SKM-1 (cell line): ENCODE results near the gene ARHGEF39.
A peak's percentile ranks its signal among the peaks of the same experiment; 100 is the strongest.

Experiments used
- DNase-seq: peaks from one replicate; lab custom pipeline; 2025; ENCODE audit not compliant: unreplicated experiment; lab: John Stamatoyannopoulos, UW

The ARHGEF39 gene, protein sequence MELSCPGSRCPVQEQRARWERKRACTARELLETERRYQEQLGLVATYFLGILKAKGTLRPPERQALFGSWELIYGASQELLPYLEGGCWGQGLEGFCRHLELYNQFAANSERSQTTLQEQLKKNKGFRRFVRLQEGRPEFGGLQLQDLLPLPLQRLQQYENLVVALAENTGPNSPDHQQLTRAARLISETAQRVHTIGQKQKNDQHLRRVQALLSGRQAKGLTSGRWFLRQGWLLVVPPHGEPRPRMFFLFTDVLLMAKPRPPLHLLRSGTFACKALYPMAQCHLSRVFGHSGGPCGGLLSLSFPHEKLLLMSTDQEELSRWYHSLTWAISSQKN

DNA sequence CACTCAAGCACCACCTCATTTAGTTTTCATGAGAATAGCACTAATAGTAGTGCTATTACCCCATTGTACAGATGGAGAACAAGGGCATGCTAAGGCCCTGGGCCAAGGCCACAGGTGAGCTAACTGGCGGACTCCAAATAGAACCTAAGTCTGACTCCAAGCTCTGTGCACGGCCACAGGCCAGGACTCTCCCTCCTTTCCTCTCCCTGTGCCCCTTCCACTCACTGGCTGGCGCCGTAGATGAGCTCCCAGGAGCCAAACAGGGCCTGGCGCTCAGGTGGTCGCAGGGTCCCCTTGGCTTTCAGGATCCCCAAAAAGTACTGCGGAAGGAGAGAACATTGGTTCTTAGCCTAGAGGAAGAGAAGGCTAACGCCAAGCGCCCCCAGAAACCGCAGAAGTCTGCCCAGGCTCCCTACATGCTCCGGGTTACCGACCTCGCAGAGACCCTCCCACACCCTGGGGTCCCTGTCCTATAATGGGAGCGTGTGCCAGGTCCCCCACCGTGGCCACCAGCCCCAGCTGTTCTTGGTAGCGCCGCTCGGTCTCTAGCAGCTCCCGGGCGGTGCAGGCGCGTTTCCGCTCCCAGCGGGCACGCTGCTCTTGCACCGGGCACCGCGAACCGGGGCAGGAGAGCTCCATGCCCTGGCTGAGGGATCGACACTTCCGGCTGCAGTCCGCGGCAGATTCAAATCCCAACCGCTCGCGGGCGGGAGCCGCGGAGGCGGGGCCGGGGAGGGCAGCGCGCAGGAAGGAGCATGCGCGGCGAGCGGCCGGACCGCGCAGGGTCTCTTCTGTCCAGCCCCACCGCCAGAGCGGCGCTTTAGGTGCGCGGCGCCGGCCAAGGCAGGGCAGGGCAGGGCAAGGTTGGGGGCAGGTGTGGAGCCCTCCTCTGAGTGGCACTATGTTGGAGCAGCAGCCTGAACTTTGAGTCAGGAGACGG lies at the start of gene ARHGEF39:
Gene ARHGEF39, minus strand, starts transcription at position 665 of the 940 bp plus-strand sequence. Its CDS starts 26 bp downstream, at position 639.
- peak; percentile 77 for DNase-seq

DNA sequence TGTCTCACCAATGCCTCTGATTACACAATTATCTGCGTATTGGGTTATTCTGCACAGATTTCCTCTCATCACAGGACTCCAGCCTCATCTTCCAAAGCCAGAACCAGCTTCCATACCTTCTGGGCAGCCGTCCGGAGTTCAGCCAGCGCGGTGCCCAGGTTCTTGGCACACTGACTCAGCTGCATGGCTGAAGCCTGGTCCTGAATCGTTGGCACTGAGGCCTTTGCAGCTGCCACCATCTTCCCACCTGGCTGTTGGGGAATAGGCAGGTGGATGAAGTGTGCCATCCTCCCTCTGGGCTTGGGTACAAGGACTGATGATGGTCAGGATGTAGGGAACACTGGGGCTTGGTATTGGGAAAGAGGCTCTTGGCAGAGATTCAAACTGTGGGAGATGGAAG lies 49.1 kb upstream of the ARHGEF39 start:
- DNase-seq, result no peak

DNA sequence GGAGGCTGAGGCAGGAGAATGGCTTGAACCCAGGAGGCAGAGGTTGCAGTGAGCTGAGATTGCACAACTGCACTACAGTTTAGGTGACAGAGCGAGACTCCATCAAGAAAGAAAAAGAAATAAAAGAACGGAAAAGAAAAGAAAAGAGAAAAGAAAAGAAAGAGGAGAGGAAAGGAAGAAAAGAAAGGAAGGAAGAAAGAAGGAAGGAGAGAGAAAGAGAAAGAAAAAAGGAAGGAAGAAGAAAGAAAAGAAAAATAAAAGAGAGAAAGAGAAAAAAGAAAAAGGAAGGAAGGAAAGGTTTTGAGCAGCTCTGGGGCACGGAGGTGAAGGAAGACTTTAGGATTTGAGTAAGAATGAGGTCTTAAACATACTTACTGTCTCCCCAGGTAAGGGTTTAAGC lies 48.6 kb upstream of the ARHGEF39 start:
- no peak for DNase-seq

DNA sequence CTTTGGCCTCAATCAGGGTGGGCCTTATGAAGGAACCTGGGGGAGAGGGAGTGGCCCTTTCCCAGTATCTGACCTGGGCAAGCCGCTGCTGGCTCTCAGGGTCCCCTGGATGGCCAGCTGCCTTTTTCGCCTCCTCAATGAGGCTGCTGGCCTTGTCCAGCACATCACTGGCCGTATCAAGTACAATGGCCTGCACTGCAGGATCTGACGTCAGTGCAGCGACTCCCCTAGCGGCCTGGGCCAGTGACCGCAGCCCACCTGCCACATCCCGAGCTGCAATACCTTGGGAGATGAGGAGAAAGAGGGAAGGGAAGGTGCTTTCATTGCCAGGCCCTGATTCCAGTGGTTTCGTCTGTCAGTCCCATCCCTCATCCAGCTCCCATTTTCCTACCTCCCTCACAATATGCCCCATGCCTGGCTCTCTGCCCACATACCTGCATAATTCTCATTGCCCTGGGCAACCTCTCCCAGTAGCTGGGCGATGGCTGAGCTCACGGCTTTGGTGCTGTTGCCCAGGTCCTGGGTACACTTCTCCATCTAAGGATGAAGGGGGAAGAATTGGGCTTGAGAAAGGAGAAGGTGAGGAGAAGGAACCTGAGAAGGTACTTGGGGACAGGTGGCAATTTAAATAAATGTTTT lies 47.9 kb upstream of the ARHGEF39 start:
- DNase-seq, result no peak

DNA sequence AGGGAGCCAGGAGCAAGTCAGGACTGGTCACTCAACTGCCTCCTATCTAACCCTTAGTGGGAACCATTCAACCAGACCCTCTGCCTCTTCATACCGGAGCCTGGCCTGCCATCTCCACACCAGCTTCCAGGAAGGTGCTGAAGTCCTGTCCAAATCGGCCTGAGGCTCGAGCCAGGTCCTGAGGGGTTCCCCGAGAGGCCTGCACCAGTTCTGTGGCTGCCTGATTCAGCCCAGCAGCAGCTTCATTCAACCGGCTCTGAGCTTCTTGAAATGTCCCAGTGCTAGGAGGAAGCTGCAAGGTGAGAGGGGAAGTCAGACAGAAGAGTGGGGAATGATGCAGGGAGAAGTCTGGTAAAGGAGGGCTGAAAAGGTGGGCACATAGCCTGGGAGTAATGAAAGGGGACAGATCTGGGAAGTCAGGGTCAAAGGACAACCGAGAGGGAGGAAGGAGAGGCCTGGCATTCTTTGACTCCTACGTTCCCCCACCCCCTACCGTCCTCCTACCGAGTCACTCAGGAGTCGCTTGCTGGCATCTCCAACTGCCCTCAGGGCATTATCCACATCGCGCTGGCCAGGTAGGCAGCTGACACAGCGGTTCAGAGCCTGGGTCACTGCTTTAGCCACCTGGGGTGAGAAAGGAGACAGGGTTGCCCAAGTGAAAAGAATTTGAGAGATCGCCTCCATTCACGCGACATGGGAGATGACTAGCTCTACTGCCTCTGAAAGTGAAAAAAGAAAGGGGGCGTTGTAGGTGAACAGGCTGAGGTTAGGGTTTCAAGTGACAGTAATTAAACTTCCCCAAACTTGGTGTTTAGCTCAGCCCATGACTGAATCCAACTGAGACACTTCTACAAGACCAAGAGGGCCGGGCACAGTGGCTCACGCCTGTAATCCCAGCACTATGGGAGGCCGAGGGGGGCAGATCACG lies 46.8 kb upstream of the ARHGEF39 start:
- no peak for DNase-seq

DNA sequence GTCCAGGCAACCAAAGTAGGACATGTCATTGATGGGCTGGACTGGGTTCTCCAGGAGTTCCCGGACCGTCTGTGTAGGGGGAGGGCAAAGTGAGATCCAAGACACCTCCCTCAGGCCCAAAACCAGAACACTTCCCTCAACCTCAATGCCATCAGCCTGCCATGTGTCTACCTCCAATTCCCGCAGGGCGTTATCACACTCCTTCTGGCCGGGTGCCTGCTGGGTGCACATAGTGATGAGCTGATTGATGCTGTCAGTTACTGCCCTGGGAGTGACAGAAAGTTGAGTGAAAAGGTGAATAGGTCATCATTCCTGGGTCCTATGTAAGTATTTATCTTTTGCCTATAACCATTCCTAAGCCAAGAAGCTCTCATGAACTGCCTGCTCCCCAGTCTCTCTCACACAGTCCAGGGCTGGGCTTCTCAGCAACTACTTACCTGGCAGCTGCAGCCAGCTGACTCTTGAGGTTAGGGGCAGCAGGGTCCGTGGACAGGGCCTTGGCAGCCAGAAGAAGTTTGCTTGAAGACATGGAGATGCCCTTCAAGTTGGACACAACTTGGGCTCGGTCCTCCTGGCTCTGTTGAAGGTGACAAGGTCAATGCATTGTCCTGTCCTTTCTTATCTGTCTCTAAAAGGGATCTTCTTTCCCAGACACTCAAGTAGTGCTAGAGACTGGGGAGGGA lies 46.0 kb upstream of the ARHGEF39 start:
- no peak for DNase-seq

DNA sequence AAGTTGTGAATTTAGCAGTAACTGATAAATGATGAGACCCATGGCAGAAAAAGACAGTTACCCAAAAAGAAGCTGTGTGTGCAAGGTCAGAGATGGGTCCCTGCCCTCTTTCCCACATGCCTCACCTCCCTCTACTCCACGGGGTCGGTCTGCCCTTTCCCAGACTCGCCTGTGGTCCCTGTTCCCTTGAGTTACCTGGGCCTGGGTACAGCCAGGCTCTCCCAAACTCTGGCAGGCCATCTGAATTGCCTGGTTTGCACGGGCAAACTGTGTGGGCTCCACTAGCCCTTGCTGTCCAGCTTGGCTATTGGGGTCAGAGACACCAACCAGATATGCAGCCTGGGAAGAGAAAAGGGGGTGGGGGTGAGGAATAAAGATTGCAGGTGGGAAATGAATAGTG lies 43.2 kb upstream of the ARHGEF39 start:
- DNase-seq, result no peak

DNA sequence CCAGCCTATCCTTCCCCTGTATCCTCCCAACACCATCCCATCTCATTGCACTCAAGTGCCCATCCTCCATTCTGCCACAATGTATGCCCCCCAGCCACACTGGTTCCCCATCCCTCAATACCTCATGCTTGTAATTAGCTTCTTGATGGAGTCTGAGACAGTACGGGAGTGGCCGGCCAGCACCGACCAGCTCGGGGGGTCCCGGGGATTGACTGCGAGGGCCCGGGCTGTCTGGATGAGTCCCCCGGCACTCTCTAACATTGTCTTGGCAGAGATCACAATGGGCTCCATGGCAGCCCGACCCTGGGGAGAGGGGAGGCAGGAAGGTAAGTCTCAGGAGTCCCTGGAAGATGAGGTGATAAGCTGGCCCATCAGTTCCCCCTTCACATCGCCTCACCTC lies 42.0 kb upstream of the ARHGEF39 start:
- DNase-seq, result no peak

DNA sequence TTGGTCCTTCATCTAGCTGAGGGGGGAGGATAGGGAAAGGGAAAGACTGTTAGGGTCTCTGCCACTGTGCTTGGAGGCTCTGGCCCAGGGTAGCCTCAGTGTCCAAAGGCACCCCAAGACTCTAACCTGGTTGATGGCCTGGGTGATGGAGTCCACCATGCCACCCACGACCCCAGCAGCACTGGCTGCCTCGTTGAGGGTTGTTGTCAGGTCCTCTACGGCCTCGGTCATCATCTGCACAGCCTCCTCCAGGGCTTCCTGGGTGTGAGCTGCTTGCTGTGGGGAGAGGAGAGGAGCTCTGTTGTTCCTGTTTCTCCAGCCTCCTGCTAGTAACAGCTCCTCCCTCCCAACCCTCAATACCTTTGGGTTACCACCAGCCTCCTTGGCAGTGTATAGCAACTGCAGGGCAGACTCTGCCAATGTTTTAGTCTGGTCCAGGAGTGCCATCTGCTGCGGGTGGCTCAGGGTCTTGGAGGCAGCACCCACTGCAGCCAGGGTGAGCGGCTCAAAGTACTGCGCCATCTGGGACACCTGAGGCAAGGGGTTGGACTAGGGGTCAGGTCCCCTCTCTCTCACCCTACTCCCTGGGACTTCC lies 40.9 kb upstream of the ARHGEF39 start:
- no peak for DNase-seq

DNA sequence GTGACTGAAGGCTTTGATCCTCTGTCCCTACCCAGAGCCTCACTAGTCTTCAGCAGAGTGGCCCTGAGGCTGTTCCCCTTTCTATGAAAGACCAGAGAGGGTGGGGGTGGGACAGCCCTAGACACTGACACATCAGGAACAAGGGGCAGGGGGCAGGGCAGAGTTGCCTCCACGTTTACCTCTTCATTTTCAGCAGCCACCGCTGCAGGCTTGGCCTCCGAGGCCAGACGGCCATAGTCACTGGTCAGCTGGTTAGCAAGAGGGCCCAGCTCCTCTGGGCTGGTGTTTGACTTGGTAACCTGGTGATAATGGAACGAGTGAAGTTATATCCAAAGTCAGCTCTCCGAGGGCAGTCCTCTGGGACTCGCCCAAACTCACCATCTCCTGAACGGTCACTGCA lies 40.4 kb upstream of the ARHGEF39 start:
- DNase-seq, result no peak

DNA sequence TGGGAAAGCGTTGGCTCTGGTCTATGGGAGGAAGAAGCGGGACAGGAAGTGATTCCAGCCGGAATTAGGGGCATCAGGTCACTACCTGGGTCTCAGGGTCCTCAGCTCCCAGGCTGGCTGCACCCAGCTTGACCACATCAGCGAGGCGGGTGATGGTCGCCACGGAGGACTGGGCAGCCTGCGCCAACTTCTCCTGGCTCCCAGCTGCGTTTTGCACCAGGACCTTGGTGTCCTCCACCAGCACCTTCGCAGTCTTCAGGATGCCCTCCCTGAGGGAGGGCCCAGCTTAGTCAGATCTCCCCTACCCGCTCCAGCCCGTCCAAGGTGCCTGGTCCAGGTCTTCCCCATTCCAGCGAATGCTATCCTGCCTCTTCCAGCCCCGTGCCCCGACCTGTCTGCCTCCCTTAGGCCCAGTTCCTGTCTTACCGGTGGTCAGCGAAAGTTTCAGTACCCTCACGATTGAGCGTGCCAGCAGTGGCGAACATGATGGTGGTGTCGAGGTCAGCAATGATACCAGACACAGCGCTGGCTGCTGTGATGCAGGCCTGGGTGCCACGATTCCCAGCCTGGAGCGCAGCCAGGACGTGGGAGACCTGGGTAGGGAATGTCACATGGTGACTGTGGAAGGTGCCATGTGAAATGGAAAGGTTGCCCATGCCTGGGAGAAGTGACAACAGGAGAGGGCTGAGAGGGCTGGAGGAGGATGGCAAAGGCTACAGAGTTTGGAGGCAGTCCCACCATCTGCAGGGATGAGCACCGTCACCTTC lies 39.1 kb upstream of the ARHGEF39 start:
- DNase-seq, result no peak

DNA sequence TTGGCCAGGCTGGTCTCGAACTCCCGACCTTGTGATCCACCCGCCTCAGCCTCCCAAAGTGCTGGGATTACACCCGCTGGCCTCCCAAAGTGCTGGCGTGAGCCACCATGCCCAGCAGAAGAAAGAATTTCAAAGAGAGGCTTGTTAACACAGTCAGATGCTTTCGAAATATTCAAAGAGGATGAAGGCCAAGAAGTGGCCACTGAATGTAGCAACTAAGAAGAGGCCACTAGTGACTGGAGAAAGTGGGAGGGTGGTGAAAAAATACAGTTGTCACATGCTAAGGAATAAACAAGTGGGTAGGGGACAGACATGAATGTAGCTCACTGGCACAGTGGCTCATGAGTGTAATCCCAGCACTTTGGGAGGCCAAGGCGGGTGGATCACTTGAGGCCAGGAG lies 37.7 kb upstream of the ARHGEF39 start:
- DNase-seq, result no peak

DNA sequence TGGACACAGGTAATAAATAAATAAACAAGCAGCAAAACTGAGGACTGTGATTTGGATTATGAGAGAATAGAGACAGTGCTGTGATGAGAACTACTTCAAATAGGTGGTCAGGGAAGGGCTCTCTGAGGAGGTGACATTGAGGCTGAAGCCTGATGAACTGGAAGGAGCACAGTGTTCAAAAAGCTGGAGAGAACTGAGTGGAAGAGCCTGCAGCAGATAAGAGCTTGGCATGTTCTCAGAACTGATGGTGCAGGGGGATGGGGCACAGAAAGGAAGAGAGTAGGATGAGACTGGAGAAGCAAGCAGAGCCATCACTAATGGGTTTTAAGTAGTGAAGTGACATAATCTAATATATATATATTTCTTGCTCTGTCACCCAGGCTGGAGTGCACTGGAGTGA lies 35.9 kb upstream of the ARHGEF39 start:
- DNase-seq, result no peak

DNA sequence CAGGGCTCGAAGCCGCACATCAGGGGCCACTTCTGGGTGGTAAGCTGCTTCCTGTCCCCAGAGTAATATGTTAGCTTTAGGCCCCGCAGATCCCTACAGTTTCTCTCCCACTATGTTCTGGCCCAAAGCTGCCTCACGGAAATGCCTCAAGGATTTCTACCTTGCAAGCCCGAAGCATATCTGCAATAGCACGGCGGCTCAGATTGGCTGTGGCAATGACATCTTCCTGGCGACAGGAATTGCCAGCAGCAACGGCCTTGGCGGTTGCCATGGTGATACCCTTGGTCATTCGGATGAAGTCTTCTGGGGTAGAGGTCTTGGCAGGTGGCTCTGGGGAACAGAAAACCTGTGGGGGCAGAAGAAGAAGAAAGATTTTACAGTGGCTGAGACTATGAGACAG lies 35.0 kb upstream of the ARHGEF39 start:
- DNase-seq, result no peak

DNA sequence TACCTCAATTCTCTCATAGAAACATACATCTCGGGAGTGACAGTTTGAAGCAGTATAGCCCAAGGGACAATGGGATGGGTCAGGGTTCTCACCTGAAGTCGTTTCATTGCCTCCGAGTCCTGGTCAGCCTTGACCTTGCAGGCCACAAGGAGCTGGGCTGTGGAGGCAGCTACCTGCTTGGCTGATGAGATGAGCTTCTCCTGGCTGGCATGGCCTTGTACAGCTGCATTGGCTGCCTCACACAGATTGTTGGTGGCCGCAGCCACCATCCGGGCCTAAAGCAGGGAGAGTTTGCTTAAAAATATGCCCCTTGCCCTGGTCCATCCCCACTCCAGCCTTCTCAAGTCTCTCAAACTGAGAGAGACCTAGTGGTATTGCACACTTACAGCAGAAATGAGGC lies 33.2 kb upstream of the ARHGEF39 start:
- DNase-seq, result no peak

DNA sequence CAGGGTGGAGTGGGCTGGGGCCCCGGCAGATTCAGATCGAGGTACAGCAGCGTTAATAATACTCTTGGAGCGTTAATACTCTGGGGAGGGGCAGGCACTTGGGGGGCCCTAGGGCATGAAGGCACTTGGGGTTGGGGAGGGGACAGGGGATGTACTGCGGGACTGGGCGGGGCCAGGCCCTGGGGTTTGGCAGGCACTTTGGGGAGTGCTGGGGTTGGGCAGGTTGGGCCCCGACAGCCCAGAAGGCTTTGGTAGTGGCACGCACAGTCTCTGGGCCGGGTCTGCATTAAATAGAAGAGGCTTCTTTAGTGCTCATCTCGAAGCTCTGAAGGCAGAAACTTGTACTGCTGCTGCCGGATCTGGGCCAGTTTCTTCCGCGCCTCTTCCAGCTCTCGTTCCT lies 32.5 kb upstream of the ARHGEF39 start:
- no peak for DNase-seq

DNA sequence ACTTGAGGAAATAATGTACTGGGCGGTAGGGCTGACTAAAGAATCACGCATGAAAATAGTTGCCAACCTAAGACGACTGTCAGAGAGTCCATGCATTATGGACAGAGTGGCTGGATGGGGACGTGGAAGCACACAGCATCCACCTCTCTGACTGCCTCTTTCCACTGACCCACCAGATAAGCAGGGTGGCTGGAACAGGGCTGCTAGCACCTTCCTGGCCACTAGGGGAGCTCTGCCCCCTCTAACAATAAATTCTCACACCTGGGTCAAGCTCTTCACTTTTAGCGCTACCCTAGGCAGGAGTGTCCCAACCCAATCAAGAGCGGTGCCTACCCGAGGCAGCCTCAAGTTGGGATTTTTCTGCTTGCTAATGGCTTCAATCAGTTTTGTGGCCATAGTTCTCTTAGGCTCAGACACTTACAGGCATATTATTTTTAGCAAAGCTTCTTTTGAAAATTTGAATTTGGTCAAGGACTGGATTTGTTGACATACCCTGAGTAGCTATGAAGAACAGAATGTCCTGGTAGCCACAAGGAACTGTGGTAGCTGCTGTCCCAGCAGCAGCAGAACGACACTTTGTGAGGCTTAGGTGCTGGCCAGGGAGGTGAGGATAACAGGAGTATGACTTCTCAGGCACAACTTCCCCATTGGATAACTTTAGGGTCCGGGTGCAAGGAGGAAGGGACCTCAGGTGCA lies 31.7 kb upstream of the ARHGEF39 start:
- DNase-seq, result peak; percentile 9

DNA sequence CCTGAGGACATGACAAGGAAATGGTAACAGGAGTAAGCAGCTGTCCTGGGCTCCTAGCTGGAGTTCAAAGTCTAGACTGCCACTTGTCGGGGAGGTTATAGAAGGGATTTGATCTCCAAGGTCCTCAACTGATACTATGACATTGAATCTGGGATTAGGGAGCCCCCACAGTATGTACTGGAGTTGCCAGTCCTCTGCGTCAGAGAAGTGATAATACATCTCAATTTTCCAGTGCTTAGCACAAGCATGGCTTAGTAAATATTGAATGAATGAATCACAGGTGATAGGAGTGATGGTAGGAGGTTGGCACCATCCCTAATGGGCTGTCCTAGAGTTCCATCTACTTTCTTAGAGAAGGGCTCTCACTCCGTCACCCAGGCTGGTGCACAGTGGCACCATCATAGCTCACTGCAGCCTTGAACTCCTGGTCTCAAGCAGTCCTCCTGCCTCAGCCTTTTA lies 31.0 kb upstream of the ARHGEF39 start:
- no peak for DNase-seq
